22Rv1 (cell line): Measurements from ENCODE around the gene FHIP1A.
A peak's percentile ranks its signal among the peaks of the same experiment; 100 is the strongest.

Source experiments
- H3K27ac ChIP-seq: fragments of 450-650 bp; 2 replicates; pipeline ENCODE4 v1.5.1; 2017
- CTCF ChIP-seq: fragments of 450-650 bp; IDR thresholded peaks from 2 replicates; pipeline ENCODE4 v1.5.1; 2017; ENCODE audit warnings: mild to moderate bottlenecking
- ZFX ChIP-seq: fragments of 450-650 bp; IDR thresholded peaks from 2 replicates; pipeline ENCODE4 v1.6.1; 2017; ENCODE audit warnings: antibody characterized with exemption, borderline replicate concordance

Gene FHIP1A

DNA sequence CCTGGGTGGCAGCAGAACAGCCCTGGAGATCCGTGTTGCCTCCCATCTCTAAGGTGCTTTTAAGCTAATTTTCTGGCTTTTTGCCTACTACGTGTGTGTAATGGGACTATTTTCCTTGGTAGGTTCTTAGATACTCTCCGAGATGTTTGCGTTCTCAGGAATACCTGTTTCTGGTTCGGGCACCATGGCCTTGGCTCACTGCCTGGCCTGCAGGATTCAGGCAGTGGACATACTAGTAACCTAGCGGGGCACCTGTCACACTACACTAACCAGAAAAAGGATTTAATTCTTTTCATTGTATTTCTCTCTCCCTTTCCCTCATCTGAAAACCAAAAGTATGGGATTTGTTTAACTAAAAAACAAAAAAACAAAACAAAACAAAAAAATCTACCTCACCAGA, 29.2 kb downstream of the FHIP1A start:
- H3K27ac ChIP-seq, result no peak overlapping the region
- no peak for TF ChIP-seq CTCF
- TF ChIP-seq ZFX, result no peak

DNA sequence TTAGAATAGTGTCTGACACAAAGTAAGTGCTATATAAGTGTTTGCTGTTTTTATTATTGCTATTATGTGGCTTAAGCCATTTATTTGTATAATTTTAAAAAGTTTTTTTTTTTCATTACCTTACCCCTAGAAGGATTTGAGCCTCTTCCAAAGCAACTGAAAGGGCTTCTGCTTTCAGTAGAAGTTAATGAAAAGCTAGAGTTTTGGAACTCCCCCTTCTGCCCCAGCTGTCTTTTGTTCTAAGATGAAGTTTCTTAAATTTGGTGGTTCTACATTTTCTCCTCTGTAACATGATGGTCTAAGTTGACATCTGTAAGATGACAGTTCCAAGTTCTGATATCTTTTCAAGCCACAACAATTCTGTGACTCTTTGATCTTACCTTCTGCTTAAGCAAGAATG, 30.3 kb downstream of the FHIP1A start:
- TF ChIP-seq CTCF (no peak), ZFX (no peak)
- H3K27ac ChIP-seq, result no peak overlapping the region

GRCh38 chr4:151442002-151442401, 33.0 kb downstream of the FHIP1A start:
- TF ChIP-seq ZFX (no peak), CTCF (no peak)
- no peak overlapping the region for H3K27ac ChIP-seq

DNA sequence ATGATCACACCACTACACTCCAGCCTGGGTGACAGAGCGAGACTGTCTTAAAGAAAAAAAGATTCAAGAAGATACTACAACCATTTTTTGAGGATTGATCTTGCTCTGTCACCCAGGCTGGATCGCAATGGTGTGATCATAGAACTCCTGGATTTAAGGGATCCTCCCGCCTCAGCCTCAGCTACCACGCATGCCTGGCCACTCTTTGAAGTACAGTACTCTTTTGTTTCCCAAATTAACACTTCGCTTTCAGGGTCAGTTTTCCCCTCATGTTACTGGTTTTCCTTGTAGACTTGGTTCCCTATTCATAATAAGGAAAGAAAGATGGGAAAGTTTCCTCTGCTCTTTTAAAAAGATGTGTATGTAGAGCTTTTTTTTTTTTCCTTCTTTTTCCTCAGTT, 34.3 kb downstream of the FHIP1A start:
- TF ChIP-seq CTCF (no peak), ZFX (no peak)
- H3K27ac ChIP-seq, result no peak overlapping the region

DNA sequence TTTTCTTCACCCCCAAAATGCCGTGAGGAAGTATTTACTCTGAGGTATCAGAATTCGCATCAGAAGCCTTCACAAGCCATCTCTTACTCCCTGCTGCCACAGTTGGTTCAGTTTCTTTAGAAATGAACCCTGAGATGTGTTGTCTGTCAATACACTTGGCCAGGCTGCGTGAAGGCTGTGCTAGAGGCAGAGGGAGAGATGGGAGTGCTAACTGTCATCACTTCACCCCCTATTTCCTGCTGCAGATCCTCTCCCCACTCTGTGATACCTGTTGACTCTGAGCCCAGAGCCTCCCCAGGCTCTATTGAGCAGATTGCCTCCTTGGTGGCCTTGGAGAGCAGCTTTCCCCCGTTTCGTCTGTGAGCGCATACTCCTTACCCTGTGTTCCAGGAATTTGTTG, 34.8 kb downstream of the FHIP1A start:
- TF ChIP-seq CTCF, result no peak
- no peak for TF ChIP-seq ZFX
- H3K27ac ChIP-seq, result no peak overlapping the region

GRCh38 chr4:151446208-151446607, 37.2 kb downstream of the FHIP1A start:
- no peak for TF ChIP-seq CTCF
- no peak for TF ChIP-seq ZFX
- H3K27ac ChIP-seq, result no peak overlapping the region

DNA sequence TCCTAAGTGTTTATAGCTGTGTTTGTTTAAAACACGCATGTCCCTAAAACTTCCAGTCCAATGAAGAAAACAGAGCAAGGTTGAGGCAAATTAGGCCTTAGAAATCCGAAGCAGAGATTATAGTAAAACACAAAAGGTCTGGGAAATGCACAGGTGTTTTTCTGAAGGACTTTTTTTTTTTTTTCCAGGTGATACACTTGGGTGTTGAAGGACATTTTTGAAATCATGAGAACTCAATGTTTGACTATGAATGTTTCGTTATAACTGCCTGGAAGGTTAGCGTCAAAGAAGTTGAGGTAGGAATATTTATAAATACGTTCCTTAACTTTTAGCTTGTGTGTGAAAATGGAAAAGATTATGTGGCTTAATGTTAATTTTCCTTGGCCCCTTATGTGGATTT, 45.5 kb downstream of the FHIP1A start:
- no peak for TF ChIP-seq CTCF
- TF ChIP-seq ZFX, result no peak
- no peak overlapping the region for H3K27ac ChIP-seq

GRCh38 chr4:151455212-151455611, 46.2 kb downstream of the FHIP1A start:
- H3K27ac ChIP-seq, result no peak overlapping the region
- no peak for TF ChIP-seq ZFX
- peak; percentile 63 for TF ChIP-seq CTCF
